Uterus (tissue), 2 donors: Measurements from ENCODE around the gene MTMR11.

ENCODE experiments used
- CTCF ChIP-seq, 4 experiments: fragments of 200-600 bp in 2 of 4; fragments of 450-650 bp in 2 of 4; sonication (generic) in 2 of 4; IDR thresholded peaks; one replicate each; pipeline ENCODE4 v1.5.1; 2016 to 2019; ENCODE audit warnings: antibody characterized with exemption in 4 of 4, mild to moderate bottlenecking in 2 of 4, moderate library complexity in 1 of 4
- POLR2A ChIP-seq, 2 donors: fragments of 450-650 bp; IDR thresholded peaks; one replicate each; pipeline ENCODE4 v1.6.1; 2016; ENCODE audit warnings: antibody characterized with exemption in 2 of 2, mild to moderate bottlenecking in 1 of 2, moderate library complexity in 1 of 2

- peak in 2 of 4 experiments; percentile 18 to 31 for TF ChIP-seq CTCF (IDR thresholded peaks at IDR 0.05)
- TF ChIP-seq POLR2A (IDR thresholded peaks at IDR 0.05): peak; percentile 89 to 94
Observed at GRCh38 chr1:149899460-149900284, 37.0 kb downstream of the MTMR11 start, which contains the start of gene BOLA1.
